AG10803 (cell line): ENCODE results near the gene SLC9A2.
A peak's percentile ranks its signal among the peaks of the same experiment; 100 is the strongest.

Source experiments
- DNase-seq: peaks from one replicate; pipeline ENCODE4 v3.0.0; 2010; ENCODE audit warnings: low read depth
- H3K4me3 ChIP-seq: 2 replicates; pipeline ENCODE4 v1.5.1; 2011; ENCODE audit warnings: mild to moderate bottlenecking, low read length, control low read depth
- CTCF ChIP-seq: conservative IDR thresholded peaks from 2 replicates; pipeline ENCODE4 v1.5.1; 2011; ENCODE audit warnings: mild to moderate bottlenecking, low read length, control low read depth, inconsistent platforms

The SLC9A2 gene

GRCh38 chr2:102743259-102743658 lies 123.9 kb downstream of the SLC9A2 start:
- H3K4me3 ChIP-seq: no peak overlapping the region
- TF ChIP-seq CTCF: no peak
- DNase-seq: no peak

- no peak for DNase-seq
- TF ChIP-seq CTCF: no peak
- no peak overlapping the region for H3K4me3 ChIP-seq
Observed at GRCh38 chr2:102748107-102748506, 128.8 kb downstream of the SLC9A2 start.

DNA sequence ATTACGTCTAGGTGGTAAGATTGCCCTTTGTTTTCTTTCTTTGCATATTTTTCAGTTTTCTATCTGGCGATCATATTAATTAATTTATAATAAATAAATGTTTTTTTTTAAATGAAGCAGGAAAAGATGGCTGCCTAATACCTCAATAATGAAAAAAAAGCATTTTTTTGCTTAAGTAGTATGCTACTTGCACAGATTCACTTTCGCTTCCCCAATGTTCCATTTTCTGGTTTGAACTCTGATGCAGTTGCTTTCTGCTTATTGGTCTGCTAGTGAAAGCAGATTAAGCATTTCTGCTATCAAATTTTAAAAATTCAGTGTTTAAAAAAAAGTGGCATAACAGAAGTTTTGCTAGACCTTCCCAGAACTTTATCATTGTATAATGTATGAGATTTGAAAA lies 130.6 kb downstream of the SLC9A2 start:
- no peak overlapping the region for H3K4me3 ChIP-seq
- DNase-seq: no peak
- no peak for TF ChIP-seq CTCF

DNA sequence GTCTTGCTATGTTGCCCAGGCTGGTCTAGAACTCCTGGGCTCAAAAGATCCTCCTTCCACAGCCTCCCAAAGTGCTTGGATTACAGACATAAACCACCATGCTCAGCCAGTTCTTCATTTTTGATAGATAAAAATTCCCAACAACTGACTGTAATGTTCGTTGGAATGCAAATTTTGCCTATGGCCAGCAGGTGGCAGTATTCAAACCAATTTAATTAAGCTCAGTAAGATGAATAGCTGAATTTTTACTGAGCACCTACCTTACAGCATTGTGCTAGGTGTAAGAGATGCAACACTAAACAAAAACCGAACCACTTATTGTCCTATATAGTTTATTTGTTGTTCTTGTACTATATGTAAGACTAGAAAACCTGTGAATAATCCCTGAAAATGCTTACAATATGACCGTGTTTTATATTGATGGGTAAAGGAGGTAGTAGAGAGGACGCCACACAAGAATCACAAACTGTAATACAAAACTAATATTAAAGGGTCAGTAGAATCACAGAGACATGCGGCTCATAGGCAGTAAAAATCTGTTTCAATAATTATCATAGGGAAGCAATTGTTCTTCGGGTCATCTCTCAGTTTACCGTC lies 134.3 kb downstream of the SLC9A2 start:
- peak; percentile 77 for TF ChIP-seq CTCF
- DNase-seq: peak; percentile 59
- H3K4me3 ChIP-seq: no peak overlapping the region

- TF ChIP-seq CTCF: no peak
Observed at GRCh38 chr2:102754456-102755145, 135.2 kb downstream of the SLC9A2 start.

GRCh38 chr2:102755284-102755683 lies 135.9 kb downstream of the SLC9A2 start:
- no peak for TF ChIP-seq CTCF
- DNase-seq: no peak
- no peak overlapping the region for H3K4me3 ChIP-seq

More at GRCh38 chr2:102754456-102755145, 135.2 kb downstream of the SLC9A2 start:
- H3K4me3 ChIP-seq: no peak overlapping the region
- no peak for DNase-seq

DNA sequence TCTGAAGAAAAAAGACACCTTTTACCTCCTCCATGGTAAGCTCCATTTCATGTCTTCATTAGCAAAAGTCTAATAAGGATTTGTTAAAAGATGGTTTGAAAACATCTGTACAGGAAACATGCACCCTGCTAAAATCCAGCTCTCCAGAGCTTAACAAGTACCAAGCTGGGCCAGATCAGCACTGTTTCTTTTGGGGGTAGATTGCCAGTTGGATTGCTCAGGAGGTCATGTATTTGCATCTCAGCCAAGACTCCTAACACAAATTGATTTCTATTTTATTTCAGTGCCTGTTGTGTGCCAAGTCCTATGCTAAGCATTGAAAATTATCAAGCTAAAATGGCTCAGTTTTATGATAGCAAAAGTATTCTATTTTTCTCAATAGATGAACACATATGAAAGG lies 139.1 kb downstream of the SLC9A2 start:
- DNase-seq: no peak
- TF ChIP-seq CTCF: no peak

More for the DNA sequence above, 139.1 kb downstream of the SLC9A2 start:
- H3K4me3 ChIP-seq: no peak overlapping the region
